Subcutaneous adipose tissue (tissue), 4 donors: ENCODE results near the gene TBC1D20. TPM values are rescaled to one million over a fixed set of nuclear protein-coding genes. Genes with fewer than 3 reads are reported as not detected.

Experiments
- total RNA-seq, 4 donors: library from RNA; depleted of rRNA; stranded (reverse); fragments of >200 nt; gene quantifications; one replicate each; pipeline ENCODE4 v1.1.0, GENCODE V29; 2016
- TF ChIP-seq, protein P1 (sequence below): fragments of 450-650 bp; IDR thresholded peaks from one replicate; pipeline ENCODE4 v1.5.1; 2016; ENCODE audit warnings: low read depth, mild to moderate bottlenecking, control low read depth, antibody characterized with exemption, moderate library complexity

The TBC1D20 gene
- total RNA-seq, 4 donors from 2014 or later = 36.9 to 54.5 (median 44.6) TPM

DNA sequence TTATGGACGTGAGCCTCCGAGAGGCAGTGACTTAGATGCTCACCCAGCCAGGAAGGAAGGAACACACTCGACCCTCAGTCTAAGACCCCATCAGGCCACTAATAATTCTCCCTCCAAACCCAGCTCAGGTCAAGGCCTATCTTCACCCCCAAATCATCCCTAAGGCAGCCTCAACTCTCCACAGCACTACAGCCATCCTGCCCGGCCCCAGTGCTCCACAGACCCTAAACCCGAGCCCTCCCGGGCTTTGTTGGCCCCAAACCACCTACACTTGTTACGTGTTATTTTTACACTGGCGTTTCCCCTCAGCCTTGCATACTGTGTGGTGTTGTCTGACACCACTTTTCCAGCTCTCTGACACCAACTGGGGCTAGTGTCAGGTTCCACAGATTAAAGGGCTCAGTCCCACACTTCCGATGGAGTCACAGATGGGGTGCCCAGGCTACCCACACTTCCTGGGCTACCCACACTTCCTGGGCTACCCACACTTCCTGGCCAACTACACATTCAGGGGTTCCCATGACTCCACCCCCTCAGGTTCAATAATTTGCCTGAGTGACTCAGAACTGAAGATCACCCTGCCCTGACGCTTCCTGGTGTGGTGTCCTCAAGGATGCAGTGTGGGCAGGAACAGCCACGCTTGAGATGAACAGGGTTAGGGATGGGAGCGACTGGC lies 28.9 kb downstream of the TBC1D20 start:
- TF ChIP-seq, protein P1, sequence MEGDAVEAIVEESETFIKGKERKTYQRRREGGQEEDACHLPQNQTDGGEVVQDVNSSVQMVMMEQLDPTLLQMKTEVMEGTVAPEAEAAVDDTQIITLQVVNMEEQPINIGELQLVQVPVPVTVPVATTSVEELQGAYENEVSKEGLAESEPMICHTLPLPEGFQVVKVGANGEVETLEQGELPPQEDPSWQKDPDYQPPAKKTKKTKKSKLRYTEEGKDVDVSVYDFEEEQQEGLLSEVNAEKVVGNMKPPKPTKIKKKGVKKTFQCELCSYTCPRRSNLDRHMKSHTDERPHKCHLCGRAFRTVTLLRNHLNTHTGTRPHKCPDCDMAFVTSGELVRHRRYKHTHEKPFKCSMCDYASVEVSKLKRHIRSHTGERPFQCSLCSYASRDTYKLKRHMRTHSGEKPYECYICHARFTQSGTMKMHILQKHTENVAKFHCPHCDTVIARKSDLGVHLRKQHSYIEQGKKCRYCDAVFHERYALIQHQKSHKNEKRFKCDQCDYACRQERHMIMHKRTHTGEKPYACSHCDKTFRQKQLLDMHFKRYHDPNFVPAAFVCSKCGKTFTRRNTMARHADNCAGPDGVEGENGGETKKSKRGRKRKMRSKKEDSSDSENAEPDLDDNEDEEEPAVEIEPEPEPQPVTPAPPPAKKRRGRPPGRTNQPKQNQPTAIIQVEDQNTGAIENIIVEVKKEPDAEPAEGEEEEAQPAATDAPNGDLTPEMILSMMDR = no peak

DNA sequence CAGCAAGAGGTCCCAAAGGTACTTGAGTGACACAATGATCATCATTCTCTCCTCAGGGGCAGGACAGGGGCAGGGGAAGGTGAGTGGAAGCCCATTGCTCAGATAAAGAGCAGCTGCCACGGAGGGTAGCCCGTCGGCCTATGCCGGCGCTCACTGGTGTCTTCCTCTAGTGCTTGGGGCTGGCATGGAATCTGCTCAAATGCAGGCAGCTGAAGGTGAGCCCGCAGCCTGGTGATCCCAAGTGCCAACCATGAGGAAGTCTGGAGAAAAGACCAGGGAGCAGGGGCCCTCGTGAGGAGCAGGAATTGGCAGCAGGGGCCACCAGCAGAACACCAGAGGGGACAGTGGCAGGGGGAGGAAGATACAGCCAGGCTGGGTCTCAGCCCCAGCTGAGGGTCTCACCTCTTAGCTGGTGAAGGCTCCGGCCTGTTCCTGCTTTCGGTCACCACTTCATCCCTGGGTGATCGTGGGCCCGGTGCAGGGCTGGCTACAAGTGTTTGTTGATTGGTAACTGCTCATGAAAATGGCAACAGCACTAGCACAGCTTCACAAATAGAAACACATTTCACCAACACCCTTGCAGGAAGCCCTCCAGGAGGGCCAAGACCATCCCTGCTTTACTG lies 29.5 kb downstream of the TBC1D20 start:
- TF ChIP-seq, protein P1 = no peak

DNA sequence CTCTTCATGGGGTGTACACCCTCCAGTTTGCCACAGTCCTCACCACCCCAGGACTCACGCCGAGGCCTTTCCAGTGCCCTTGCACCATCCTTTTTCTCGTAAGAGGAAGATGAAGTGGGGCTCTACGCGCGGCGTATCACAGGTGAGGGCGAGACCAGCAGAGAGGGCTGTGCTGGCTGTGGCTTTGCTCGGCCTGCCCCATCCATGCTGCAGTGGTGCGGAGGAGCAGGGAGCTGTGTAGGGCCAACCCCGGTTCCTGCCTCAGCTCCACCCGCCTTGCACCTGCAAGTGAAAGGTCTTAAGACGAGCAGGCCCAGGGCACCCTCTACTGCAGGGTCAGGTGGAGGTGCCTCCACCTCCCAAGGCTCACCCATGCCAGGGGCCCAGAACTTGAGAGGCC lies 30.1 kb downstream of the TBC1D20 start:
- TF ChIP-seq, protein P1 = no peak

DNA sequence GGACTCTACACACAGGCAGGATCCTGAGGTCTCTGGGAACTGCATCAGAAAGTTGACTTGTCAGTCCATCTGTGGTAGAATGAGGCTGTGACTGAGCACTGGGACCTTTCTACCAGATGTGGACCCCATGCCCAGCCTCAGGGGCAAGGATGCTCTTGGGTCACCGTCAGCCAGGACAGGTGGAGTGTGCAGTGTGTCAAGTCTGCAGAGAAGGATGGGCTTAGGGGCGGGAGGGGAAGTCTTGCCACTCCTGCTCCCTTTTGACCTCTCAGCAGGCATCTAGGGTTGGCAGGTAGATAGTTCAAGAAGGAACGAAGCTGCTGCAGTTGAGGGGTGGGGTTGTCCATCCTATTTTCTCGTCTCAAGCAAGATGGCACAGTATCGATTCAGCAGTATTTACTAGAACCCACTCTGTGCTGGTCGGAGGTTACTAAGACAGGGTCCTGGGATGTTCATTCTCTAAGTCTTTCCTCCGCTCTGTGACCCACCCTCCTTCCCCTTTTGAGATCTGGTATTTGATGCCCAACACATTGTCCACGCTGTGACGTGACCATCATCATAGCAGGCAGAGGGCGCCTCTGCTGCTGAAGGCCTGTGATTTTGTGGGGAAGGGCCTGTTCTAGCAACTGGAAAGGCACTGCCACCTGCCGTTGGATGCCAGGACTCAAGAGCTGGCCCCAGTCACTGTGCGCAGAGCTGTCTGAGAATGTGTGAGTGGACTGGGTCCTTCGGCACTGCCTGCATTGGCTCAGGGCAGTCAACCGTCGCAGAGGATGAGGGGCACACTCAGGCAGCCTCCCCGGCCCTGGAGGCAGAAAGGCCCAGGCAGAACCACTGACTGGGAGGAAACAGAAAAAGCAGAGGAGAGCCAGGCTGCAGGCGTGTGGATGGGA lies 31.1 kb downstream of the TBC1D20 start:
- TF ChIP-seq, protein P1 = no peak

DNA sequence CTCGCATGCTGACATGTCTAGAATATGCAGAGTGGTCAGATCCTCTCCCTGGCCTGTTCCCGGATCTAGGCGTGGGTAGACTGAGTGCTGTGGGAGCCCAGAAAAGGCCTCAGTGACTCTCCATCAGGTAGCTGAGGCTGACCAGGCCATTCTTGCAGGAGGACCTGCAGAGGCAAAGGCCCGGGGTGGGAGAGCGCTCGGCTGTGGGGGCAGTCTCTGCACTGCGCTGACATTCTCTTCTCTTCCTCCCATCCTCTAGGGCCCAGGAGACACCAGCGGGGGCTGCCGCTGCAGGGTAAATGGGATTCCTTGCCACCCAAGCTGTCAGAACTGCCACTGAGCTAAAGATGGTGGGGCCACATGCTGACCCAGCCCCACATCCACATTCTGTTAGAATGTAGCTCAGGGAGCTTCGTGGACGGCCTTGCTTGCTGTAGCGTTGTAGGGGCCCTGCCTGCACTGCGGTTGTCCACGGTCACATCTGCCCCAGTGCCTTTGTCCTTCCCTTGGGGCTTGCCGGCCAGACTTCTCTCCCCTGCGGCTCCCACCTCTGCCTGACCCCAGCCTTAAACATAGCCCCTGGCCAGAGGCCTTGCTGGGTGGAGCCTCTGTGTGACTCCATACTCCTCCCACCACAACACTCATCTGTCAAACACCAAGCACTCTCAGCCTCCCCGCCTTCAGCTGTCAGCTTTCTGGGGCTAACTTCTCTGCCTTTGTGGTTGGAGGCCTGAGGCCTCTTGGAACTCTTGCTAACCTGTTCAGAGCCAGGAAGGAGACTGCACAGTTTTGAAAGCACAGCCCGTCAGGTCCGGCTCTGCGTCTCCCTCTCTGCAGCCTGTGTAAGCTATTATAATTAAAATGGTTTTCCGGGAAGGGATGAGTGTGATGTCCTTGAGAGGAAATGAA lies 32.0 kb downstream of the TBC1D20 start:
- TF ChIP-seq, protein P1 = no peak

DNA sequence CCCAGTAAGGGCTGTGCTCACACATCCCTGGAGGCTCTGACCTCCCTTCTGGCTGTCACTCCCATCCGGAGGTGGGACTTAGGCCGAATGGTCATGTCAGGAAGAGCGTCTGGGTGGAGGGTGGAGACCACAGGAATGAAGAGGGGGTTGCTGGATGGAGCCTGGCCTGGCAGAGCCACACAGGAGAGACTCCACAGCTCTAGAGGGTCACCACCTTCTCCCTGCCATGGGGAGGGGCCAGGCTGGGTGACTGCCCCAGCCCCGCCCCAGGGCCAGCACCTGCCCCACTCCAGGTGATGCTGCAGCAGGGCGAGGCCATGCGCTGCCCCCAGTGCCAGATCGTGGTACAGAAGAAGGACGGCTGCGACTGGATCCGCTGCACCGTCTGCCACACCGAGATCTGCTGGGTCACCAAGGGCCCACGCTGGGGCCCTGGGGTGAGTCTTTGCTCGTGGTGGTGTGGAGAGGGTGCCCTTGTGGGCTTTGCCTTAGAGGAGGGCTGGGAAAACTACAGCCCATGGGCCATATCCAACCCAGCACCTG lies 33.6 kb downstream of the TBC1D20 start:
- TF ChIP-seq, protein P1 = no peak
